ENCODE results near the gene ADAMTS12.

ADAMTS12 gene

GRCh38 chr5:33726422-33727165 lies 165.2 kb downstream of the ADAMTS12 start:
- no peak for TF ChIP-seq CTCF (IDR thresholded peaks at IDR 0.05; ENCODE audit: low read depth, low read length, missing control alignments)
- DNase-seq (ENCODE audit: low read depth) = no peak
- no peak overlapping the region for H3K4me3 ChIP-seq (ENCODE audit: low read depth, low read length)

GRCh38 chr5:33725806-33726205 lies 166.0 kb downstream of the ADAMTS12 start:
- TF ChIP-seq CTCF (IDR thresholded peaks at IDR 0.05; ENCODE audit: low read depth, low read length, missing control alignments) = no peak
- no peak for DNase-seq (ENCODE audit: low read depth)
- H3K4me3 ChIP-seq (ENCODE audit: low read depth, low read length) = no peak overlapping the region

- TF ChIP-seq CTCF (IDR thresholded peaks at IDR 0.05; ENCODE audit: low read depth, low read length, missing control alignments) = no peak
- H3K4me3 ChIP-seq (ENCODE audit: low read depth, low read length) = no peak overlapping the region
- no peak for DNase-seq (ENCODE audit: low read depth)
Observed at GRCh38 chr5:33721491-33722200, 170.1 kb downstream of the ADAMTS12 start.

GRCh38 chr5:33720176-33720575 lies 171.6 kb downstream of the ADAMTS12 start:
- DNase-seq (ENCODE audit: low read depth) = no peak
- no peak for TF ChIP-seq CTCF (IDR thresholded peaks at IDR 0.05; ENCODE audit: low read depth, low read length, missing control alignments)
- H3K4me3 ChIP-seq (ENCODE audit: low read depth, low read length) = no peak overlapping the region

- no peak for TF ChIP-seq CTCF (IDR thresholded peaks at IDR 0.05; ENCODE audit: low read depth, low read length, missing control alignments)
- no peak overlapping the region for H3K4me3 ChIP-seq (ENCODE audit: low read depth, low read length)
- no peak for DNase-seq (ENCODE audit: low read depth)
Observed at GRCh38 chr5:33719769-33720168, 172.0 kb downstream of the ADAMTS12 start.

GRCh38 chr5:33715661-33716060 lies 176.1 kb downstream of the ADAMTS12 start:
- no peak for DNase-seq (ENCODE audit: low read depth)
- H3K4me3 ChIP-seq (ENCODE audit: low read depth, low read length) = no peak overlapping the region
- no peak for TF ChIP-seq CTCF (IDR thresholded peaks at IDR 0.05; ENCODE audit: low read depth, low read length, missing control alignments)
